ENCODE measurements around the gene LARP6.

DNA sequence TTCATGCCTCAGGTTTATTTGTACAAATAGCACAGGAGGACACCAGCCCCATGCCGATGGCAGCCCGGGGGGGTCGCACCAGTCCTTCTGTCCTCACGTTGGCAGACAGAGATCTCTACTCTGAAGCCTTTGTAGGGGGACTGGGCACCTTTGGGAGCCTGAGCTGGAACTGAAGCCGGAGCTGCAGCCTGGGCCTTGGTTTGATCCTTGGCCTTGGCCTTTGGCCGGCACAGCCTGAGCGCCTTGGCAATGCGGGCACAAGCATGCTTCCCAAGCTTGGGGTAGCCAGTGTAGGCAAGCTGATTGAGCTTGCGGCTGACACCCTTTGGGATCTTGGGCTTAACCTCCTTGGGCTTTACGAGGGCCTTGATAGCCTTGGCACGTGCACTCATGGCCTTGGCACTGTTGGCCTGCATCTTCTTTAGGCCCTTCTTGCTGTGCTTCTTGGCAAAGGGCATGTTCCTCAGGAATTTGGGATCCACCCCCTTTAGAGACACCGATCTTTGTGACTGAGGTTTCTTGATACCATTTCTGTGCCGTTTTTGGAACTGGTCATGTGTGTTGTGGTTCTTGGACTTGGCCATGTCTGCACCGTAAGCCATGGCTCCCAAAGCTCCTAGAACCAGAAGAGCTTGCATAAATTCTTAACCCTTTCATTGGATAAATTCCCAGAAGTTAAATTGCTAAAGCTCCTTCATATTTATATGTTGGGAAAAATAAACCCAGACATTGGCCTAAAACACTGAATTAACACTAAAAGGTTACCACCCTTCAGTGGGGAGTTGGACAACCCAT, 57.2 kb downstream of the LARP6 start:
- no peak for TF ChIP-seq CTCF (IDR thresholded peaks at IDR 0.05)
- TF ChIP-seq POLR2A (IDR thresholded peaks at IDR 0.05) = no peak
